Gastrocnemius medialis (tissue), 4 donors: Measurements from ENCODE around the gene CDK17. TPM values are rescaled to one million over a fixed set of nuclear protein-coding genes. Genes with fewer than 3 reads are reported as not detected.
"Not testable (repeated sequence)": the region's sequence is repeated elsewhere in the genome, so short reads cannot be mapped to it uniquely, and the experiment has no call there.

Experiments
- ATAC-seq, 2 donors: fragments of 150-250 bp; one replicate each; pipeline ENCODE4 v1.9.1; 2016
- DNase-seq, 2 donors: peaks; one replicate each; pipeline ENCODE4 v3.0.0-alpha.2; 2019
- H3K27ac ChIP-seq, 4 donors: fragments of 200-600 bp; sonication (generic); 1 replicate in 1 of 4; 2 replicates in 3 of 4; pipeline ENCODE4 v1.5.1; 2016 to 2018; ENCODE audit warnings: mild to moderate bottlenecking in 2 of 4, moderate library complexity in 1 of 4
- H3K27me3 ChIP-seq, 3 donors: fragments of 200-600 bp; sonication (generic) in 2 of 3; 1 replicate in 1 of 3; 2 replicates in 2 of 3; pipeline versions ENCODE4 v1.5.1 to v1.6.0; 2016 to 2019; ENCODE audit warnings: mild to moderate bottlenecking in 1 of 3, moderate library complexity in 1 of 3
- H3K36me3 ChIP-seq, 2 donors: fragments of 200-600 bp; sonication (generic) in 1 of 2; one replicate each; pipeline ENCODE4 v1.5.1; 2017 to 2018
- H3K4me1 ChIP-seq, 2 donors: fragments of 200-600 bp; sonication (generic) in 1 of 2; one replicate each; pipeline ENCODE4 v1.5.1; 2016 to 2017; ENCODE audit warnings: mild to moderate bottlenecking in 2 of 2
- H3K4me3 ChIP-seq, 4 donors: fragments of 200-600 bp; sonication (generic) in 3 of 4; 1 replicate in 1 of 4; 2 replicates in 3 of 4; pipeline ENCODE4 v1.5.1; 2016 to 2019; ENCODE audit warnings: mild to moderate bottlenecking in 2 of 4
- H3K9me3 ChIP-seq, 3 donors: fragments of 200-600 bp; sonication (generic) in 2 of 3; 1 replicate in 1 of 3; 2 replicates in 2 of 3; pipeline ENCODE4 v1.5.1; 2016 to 2019
- CTCF ChIP-seq, 5 experiments: fragments of 450-650 bp in 3 of 5; fragments of 200-600 bp in 2 of 5; sonication (generic) in 2 of 5; IDR thresholded peaks in 4 of 5; conservative IDR thresholded peaks in 1 of 5; 1 replicate in 4 of 5; 2 replicates in 1 of 5; pipeline ENCODE4 v1.5.1; 2016 to 2019; ENCODE audit warnings: antibody characterized with exemption in 5 of 5, mild to moderate bottlenecking in 3 of 5, moderate library complexity in 3 of 5
- POLR2A ChIP-seq, 2 donors: fragments of 450-650 bp; IDR thresholded peaks; one replicate each; pipeline ENCODE4 v1.6.1; 2017; ENCODE audit warnings: antibody characterized with exemption in 2 of 2, mild to moderate bottlenecking in 2 of 2, moderate library complexity in 2 of 2
- in situ Hi-C, 4 donors: fragments of 200-750 bp; cut with MboI; loops; one replicate each; pipeline versions ENCODE4 v1.15.0 to v1.8.0; 2017; ENCODE audit warnings: low sequenced_read_pairs in 4 of 4
- intact Hi-C: fragments of 100-400 bp; cut with DNase I; formaldehyde crosslinking; loops from one replicate; pipeline ENCODE4 v1.15.1; 2023; ENCODE audit warnings: low total_unique reads
- total RNA-seq, 4 donors: library from RNA; depleted of rRNA; stranded (reverse); fragments of >200 nt; gene quantifications; one replicate each; pipeline versions ENCODE4 v1.1.0 to v1.2.3, GENCODE V29; 2016

CDK17 gene
- total RNA-seq, 4 donors from 2014 or later, result 10.9 to 25.1 (median 20.9) TPM

GRCh38 chr12:96396209-96396608, 4.0 kb downstream of the CDK17 start:
- no peak for DNase-seq
- no peak for ATAC-seq
- Histone ChIP-seq H3K36me3 (no peaks in the 10 kb centered on the region), H3K9me3 (no peaks in the 10 kb centered on the region), H3K4me1 (peaks cover 28 to 49% of the 10 kb centered on the region in 2 donors), H3K27ac (peak overlapping the region; percentile 3 to 98 (median 62)), H3K27me3 (no peaks in the 10 kb centered on the region), H3K4me3 (no peak overlapping the region)
- intact Hi-C loops (loop anchor here (5.0 kb wide), 1 partner anchor 164 kb away; no protein-coding TSS in a partner anchor), in situ Hi-C loops (no loop called here)
- TF ChIP-seq CTCF (IDR thresholded peaks at IDR 0.05 in 4 of 5, conservative IDR thresholded peaks at IDR 0.05 in 1 of 5) (no peak), POLR2A (IDR thresholded peaks at IDR 0.05) (no peak)

- in situ Hi-C loops, result no loop called here
These were observed 5.0 kb downstream of the CDK17 start for GRCh38 chr12:96395236-96395635.

GRCh38 chr12:96393229-96393628, 7.0 kb downstream of the CDK17 start:
- H3K36me3 ChIP-seq, in situ Hi-C loops, H3K27me3 ChIP-seq, H3K9me3 ChIP-seq, ATAC-seq, intact Hi-C loops, DNase-seq, H3K4me3 ChIP-seq: not testable (repeated sequence)
- Histone ChIP-seq H3K4me1 (peaks cover 18 to 42% of the 10 kb centered on the region in 2 donors), H3K27ac (peak overlapping the region; percentile 16 to 64 (median 60))

More at GRCh38 chr12:96395236-96395635, 5.0 kb downstream of the CDK17 start:
- H3K36me3 ChIP-seq, result no peaks in the 10 kb centered on the region
- H3K4me3 ChIP-seq, result no peak overlapping the region
- H3K27ac ChIP-seq, result peak overlapping the region; percentile 3 to 98 (median 62)
- no peaks in the 10 kb centered on the region for H3K9me3 ChIP-seq
- DNase-seq, result no peak
- ATAC-seq, result no peak
- no peak for TF ChIP-seq POLR2A (IDR thresholded peaks at IDR 0.05)
- no peak for TF ChIP-seq CTCF (IDR thresholded peaks at IDR 0.05 in 4 of 5, conservative IDR thresholded peaks at IDR 0.05 in 1 of 5)
- no peaks in the 10 kb centered on the region for H3K27me3 ChIP-seq
- peaks cover 28 to 49% of the 10 kb centered on the region in 2 donors for H3K4me1 ChIP-seq
- intact Hi-C loops, result loop anchor here (5.0 kb wide), 1 partner anchor 163 kb away; no protein-coding TSS in a partner anchor

- H3K36me3 ChIP-seq, result no peaks in the 10 kb centered on the region
- no peaks in the 10 kb centered on the region for H3K9me3 ChIP-seq
- H3K27ac ChIP-seq, result peak overlapping the region in 3 of 4 donors; percentile 58 to 64 (median 62)
- H3K4me1 ChIP-seq, result peaks cover 10 to 34% of the 10 kb centered on the region in 2 donors
- in situ Hi-C loops (no loop called here), intact Hi-C loops (no loop called here)
- no peaks in the 10 kb centered on the region for H3K27me3 ChIP-seq
- no peak overlapping the region for H3K4me3 ChIP-seq
- ATAC-seq (peak in 1 of 2 donors; percentile 62), DNase-seq (no peak)
- no peak for TF ChIP-seq POLR2A (IDR thresholded peaks at IDR 0.05)
- no peak for TF ChIP-seq CTCF (IDR thresholded peaks at IDR 0.05 in 4 of 5, conservative IDR thresholded peaks at IDR 0.05 in 1 of 5)
These were observed 7.8 kb downstream of the CDK17 start for GRCh38 chr12:96392397-96392796.

- H3K4me1 ChIP-seq, result peaks cover 0 to 13% of the 10 kb centered on the region in 2 donors
- H3K27me3 ChIP-seq, result no peaks in the 10 kb centered on the region
- no peak overlapping the region for H3K4me3 ChIP-seq
- intact Hi-C loops (no loop called here), in situ Hi-C loops (no loop called here)
- no peak for TF ChIP-seq POLR2A (IDR thresholded peaks at IDR 0.05)
- no peak for TF ChIP-seq CTCF (IDR thresholded peaks at IDR 0.05 in 4 of 5, conservative IDR thresholded peaks at IDR 0.05 in 1 of 5)
- H3K27ac ChIP-seq, result no peak overlapping the region
- no peaks in the 10 kb centered on the region for H3K9me3 ChIP-seq
- ATAC-seq, result no peak
- no peaks in the 10 kb centered on the region for H3K36me3 ChIP-seq
- DNase-seq, result no peak
These were observed 12.3 kb downstream of the CDK17 start for GRCh38 chr12:96387981-96388380.
